GM12878 (cell line): Measurements from ENCODE around the gene CPNE6. TPM values are rescaled to one million over a fixed set of nuclear protein-coding genes. Genes with fewer than 3 reads are reported as not detected.

Experiments
- ATAC-seq: fragments of 200-7000 bp; cut with Tn5 transposase; 3 replicates; pipeline ENCODE4 v1.9.1; 2020; ENCODE audit warnings: mild to moderate bottlenecking, moderate library complexity
- BruUV-seq: library from RNA; stranded (reverse); fragments of 400-500 nt; replicated peaks from 2 replicates; lab custom pipeline; 2021; lab: Mats Ljungman, UMichigan
- CTCF ChIA-PET: fragments of 300-600 bp; sonication (Branson Sonifier 250); formaldehyde crosslinking; extraction: SDS; loops from one replicate; lab custom pipeline; 2021; ENCODE audit warnings: inconsistent platforms; lab: Yijun Ruan, JAX
- POLR2A ChIA-PET: fragments of 350-600 bp; formaldehyde crosslinking; extraction: SDS; loops from one replicate; lab custom pipeline; 2021; ENCODE audit warnings: inconsistent platforms; lab: Charles Lee
- RAD21 ChIA-PET: fragments of 300-600 bp; sonication (Branson Sonifier 250); formaldehyde crosslinking; loops from one replicate; lab custom pipeline; 2023; ENCODE audit warnings: antibody characterized with exemption; ENCODE audit not compliant: unreplicated experiment; lab: Charles Lee
- SMC1A ChIA-PET: fragments of 300-600 bp; sonication (Branson Sonifier 250); formaldehyde crosslinking; loops from one replicate; lab custom pipeline; 2023; ENCODE audit not compliant: unreplicated experiment, uncharacterized antibody; lab: Charles Lee
- DNase-seq: peaks from one replicate; pipeline ENCODE4 v3.0.0-alpha.2; 2011; ENCODE audit warnings: low read depth, low spot score
- FAIRE-seq: peaks from 3 replicates; lab custom pipeline; 2011; peaks lifted over from hg19 to GRCh38; lab: Jason Lieb, UNC
- H2AFZ ChIP-seq: 2 replicates; pipeline ENCODE4 v1.6.0; 2011; ENCODE audit warnings: low read depth, low read length, control low read depth; ENCODE audit not compliant: control insufficient read depth
- H3K27ac ChIP-seq: 2 replicates; pipeline ENCODE4 v1.5.1; 2011; ENCODE audit warnings: control low read depth; ENCODE audit not compliant: control insufficient read depth, insufficient read depth
- H3K27me3 ChIP-seq, 2 experiments: replicated peaks in 1 of 2; 2 replicates each; pipeline versions ENCODE4 v1.6.0 to v1.6.1; 2011; ENCODE audit warnings: low read length in 1 of 2; ENCODE audit not compliant: control insufficient read depth in 2 of 2, insufficient read depth in 2 of 2
- H3K36me3 ChIP-seq, 2 experiments: 2 replicates each; pipeline ENCODE4 v1.5.1; 2011; ENCODE audit warnings: low read length in 1 of 2; ENCODE audit not compliant: control insufficient read depth in 2 of 2, insufficient read depth in 2 of 2
- H3K4me1 ChIP-seq: 2 replicates; pipeline ENCODE4 v1.6.1; 2011; ENCODE audit warnings: mild to moderate bottlenecking, low read length, moderate library complexity, mixed read lengths; ENCODE audit not compliant: control insufficient read depth, insufficient read depth
- H3K4me2 ChIP-seq: 2 replicates; pipeline ENCODE4 v1.6.0; 2011; ENCODE audit warnings: control low read depth; ENCODE audit not compliant: control insufficient read depth, insufficient read depth
- H3K4me3 ChIP-seq: fragments of 200-600 bp; sonication (generic); 2 replicates; pipeline ENCODE4 v1.5.1; 2016
- H3K79me2 ChIP-seq: 2 replicates; pipeline ENCODE4 v1.6.0; 2011; ENCODE audit warnings: low read length; ENCODE audit not compliant: control insufficient read depth, insufficient read depth
- H3K9ac ChIP-seq: 2 replicates; pipeline ENCODE4 v1.8.0; 2011; ENCODE audit warnings: low read length, control low read depth, mixed read lengths; ENCODE audit not compliant: control insufficient read depth, insufficient read depth
- H3K9me3 ChIP-seq: replicated peaks from 3 replicates; pipeline ENCODE4 v1.5.1; 2011; ENCODE audit warnings: mild to moderate bottlenecking, low read length; ENCODE audit not compliant: control insufficient read depth, insufficient read depth
- H4K20me1 ChIP-seq: 2 replicates; pipeline ENCODE4 v1.6.0; 2011; ENCODE audit not compliant: control insufficient read depth, insufficient read depth
- BCL3 ChIP-seq: IDR thresholded peaks from 2 replicates; pipeline ENCODE4 v1.6.1; 2011; ENCODE audit warnings: borderline replicate concordance, low read depth, mild to moderate bottlenecking, moderate library complexity, low read length; ENCODE audit not compliant: insufficient read depth, poor library complexity, severe bottlenecking
- CHD2 ChIP-seq: IDR thresholded peaks from 2 replicates; pipeline ENCODE4 v1.6.1; 2011; ENCODE audit warnings: low read depth, low read length, improper control_type of control experiment, borderline replicate concordance
- FOXK2 ChIP-seq: fragments of 450-650 bp; IDR thresholded peaks from 2 replicates; pipeline ENCODE4 v1.6.1; 2017; ENCODE audit warnings: mild to moderate bottlenecking, moderate library complexity
- HDGF ChIP-seq: fragments of 450-650 bp; IDR thresholded peaks from 2 replicates; pipeline ENCODE4 v1.6.1; 2016; ENCODE audit warnings: antibody characterized with exemption
- IKZF1 ChIP-seq: fragments of 450-650 bp; conservative IDR thresholded peaks from 2 replicates; pipeline ENCODE4 v1.6.1; 2017; ENCODE audit warnings: antibody characterized with exemption, mild to moderate bottlenecking
- IKZF2 ChIP-seq, 2 experiments: fragments of 450-650 bp; IDR thresholded peaks; 2 replicates each; pipeline ENCODE4 v1.6.1; 2017; ENCODE audit warnings: mild to moderate bottlenecking in 2 of 2, moderate library complexity in 2 of 2
- LARP7 ChIP-seq: fragments of 450-650 bp; IDR thresholded peaks from 2 replicates; pipeline ENCODE4 v1.6.1; 2017; ENCODE audit warnings: mild to moderate bottlenecking
- MEF2A ChIP-seq: IDR thresholded peaks from 2 replicates; pipeline ENCODE4 v1.6.1; 2011; ENCODE audit warnings: low read depth, mild to moderate bottlenecking, low read length, moderate library complexity; ENCODE audit not compliant: insufficient read depth
- SP1 ChIP-seq: IDR thresholded peaks from one replicate; pipeline ENCODE4 v1.6.1; 2011; ENCODE audit warnings: low read depth, low read length
- SUZ12 ChIP-seq: fragments of 200-600 bp; sonication (generic); IDR thresholded peaks from one replicate; pipeline ENCODE4 v1.6.1; 2018; ENCODE audit warnings: antibody characterized with exemption, mild to moderate bottlenecking; ENCODE audit not compliant: unreplicated experiment
- TAF1 ChIP-seq: IDR thresholded peaks from 2 replicates; pipeline ENCODE4 v1.6.1; 2011; ENCODE audit warnings: mild to moderate bottlenecking, low read depth, low read length, borderline replicate concordance
- YY1 ChIP-seq: IDR thresholded peaks from 2 replicates; pipeline ENCODE4 v1.6.1; 2011; ENCODE audit warnings: low read depth, mild to moderate bottlenecking, low read length
- ZBED1 ChIP-seq: IDR thresholded peaks from 2 replicates; pipeline ENCODE4 v1.6.1; 2016; ENCODE audit warnings: borderline replicate concordance
- ZNF217 ChIP-seq: fragments of 450-650 bp; IDR thresholded peaks from 2 replicates; pipeline ENCODE4 v1.6.1; 2017; ENCODE audit warnings: antibody characterized with exemption, mild to moderate bottlenecking
- ZNF24 ChIP-seq: fragments of 450-650 bp; IDR thresholded peaks from 2 replicates; pipeline ENCODE4 v1.6.1; 2017; ENCODE audit warnings: antibody characterized with exemption, mild to moderate bottlenecking
- ZNF274 ChIP-seq: IDR thresholded peaks from one replicate; pipeline ENCODE4 v1.8.0; 2011; ENCODE audit not compliant: insufficient read length, insufficient read depth
- ZNF384 ChIP-seq: IDR thresholded peaks from 2 replicates; pipeline ENCODE4 v1.6.1; 2012; ENCODE audit warnings: low read depth, mild to moderate bottlenecking, low read length, improper control_type of control experiment, borderline replicate concordance
- WGBS: methylation state at CpG from one replicate; pipeline ENCODE4 v1.1.6; 2016; ENCODE audit warnings: low lambda C conversion rate; ENCODE audit not compliant: insufficient replicate concordance, insufficient coverage; ENCODE audit errors: missing lambda C conversion rate; 5-methylcytosine and 5-hydroxymethylcytosine counted together
- in situ Hi-C: fragments of 300-500 bp; cut with MboI; formaldehyde crosslinking; loops from 9 replicates; pipeline ENCODE4 v1.14.3; 2018; ENCODE audit warnings: mixed read lengths
- intact Hi-C: fragments of 100-400 bp; cut with micrococcal nuclease; formaldehyde crosslinking; loops from one replicate; pipeline ENCODE4 v1.14.2; 2022; ENCODE audit not compliant: unreplicated experiment
- polyA plus RNA-seq, 11 experiments: library from polyadenylated mRNA; depleted of rRNA in 4 of 11; unstranded in 6 of 11; stranded (reverse) in 5 of 11; fragments of >200 nt; fragmentation: Nextera tagmentation in 4 of 11; fragmentation: Illumina TruSeq in 1 of 11; extraction: Ambion mirVana in 4 of 11; extraction: Trizol in 1 of 11; gene quantifications; 1 replicate in 1 of 11; 2 replicates in 10 of 11; pipeline versions ENCODE4 v1.2.1 to v1.2.3, GENCODE V29; 2011 to 2016; ENCODE audit warnings: inconsistent platforms in 2 of 11, missing spikeins in 2 of 11, low read depth in 1 of 11
- total RNA-seq, 4 experiments: library from RNA; depleted of rRNA in 3 of 4; stranded (reverse); fragments of >200 nt in 3 of 4; fragmentation: Illumina TruSeq in 1 of 4; extraction: Trizol in 1 of 4; gene quantifications; 2 replicates each; pipeline versions ENCODE4 v1.2.1 to v1.2.3, GENCODE V29; 2013 to 2021
- TF ChIP-seq, protein P1 (sequence below): fragments of 450-650 bp; IDR thresholded peaks from 2 replicates; pipeline ENCODE4 v1.6.1; 2016; ENCODE audit warnings: mild to moderate bottlenecking, moderate library complexity, borderline replicate concordance

CPNE6 gene
- total and polyA plus RNA-seq, 10 of the 15 experiments (the other 5 are each of a cell fraction or from before 2014, with no cell fraction given): 0.06 to 0.43 (median 0.18) TPM; not detected in 3

DNA sequence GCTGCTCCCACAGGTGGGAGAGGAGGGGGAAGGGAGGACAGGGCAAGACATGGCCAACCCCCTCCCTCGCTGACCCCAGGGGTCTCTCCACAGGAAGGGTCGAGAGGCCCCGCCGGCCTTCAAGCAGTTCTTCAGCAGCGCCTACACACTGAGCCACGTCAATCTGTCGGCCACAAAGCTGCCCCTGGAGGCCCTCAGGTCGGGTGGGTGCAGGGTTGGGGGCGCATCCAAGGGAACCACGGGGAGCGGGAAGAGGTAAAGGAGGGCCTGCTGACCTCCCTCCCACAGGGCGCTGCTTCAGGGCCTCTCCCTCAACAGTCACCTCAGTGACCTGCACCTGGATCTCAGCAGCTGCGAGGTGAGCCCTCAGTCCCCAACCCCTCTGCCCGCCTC, 13.5 kb upstream of the CPNE6 start (continued):
- TF ChIP-seq IKZF2 (IDR thresholded peaks at IDR 0.05): no peak
- TF ChIP-seq CHD2: no peak
- TF ChIP-seq ZNF217: no peak
- no peak for TF ChIP-seq MEF2A
- TF ChIP-seq FOXK2: no peak
- TF ChIP-seq ZNF384: no peak

DNA sequence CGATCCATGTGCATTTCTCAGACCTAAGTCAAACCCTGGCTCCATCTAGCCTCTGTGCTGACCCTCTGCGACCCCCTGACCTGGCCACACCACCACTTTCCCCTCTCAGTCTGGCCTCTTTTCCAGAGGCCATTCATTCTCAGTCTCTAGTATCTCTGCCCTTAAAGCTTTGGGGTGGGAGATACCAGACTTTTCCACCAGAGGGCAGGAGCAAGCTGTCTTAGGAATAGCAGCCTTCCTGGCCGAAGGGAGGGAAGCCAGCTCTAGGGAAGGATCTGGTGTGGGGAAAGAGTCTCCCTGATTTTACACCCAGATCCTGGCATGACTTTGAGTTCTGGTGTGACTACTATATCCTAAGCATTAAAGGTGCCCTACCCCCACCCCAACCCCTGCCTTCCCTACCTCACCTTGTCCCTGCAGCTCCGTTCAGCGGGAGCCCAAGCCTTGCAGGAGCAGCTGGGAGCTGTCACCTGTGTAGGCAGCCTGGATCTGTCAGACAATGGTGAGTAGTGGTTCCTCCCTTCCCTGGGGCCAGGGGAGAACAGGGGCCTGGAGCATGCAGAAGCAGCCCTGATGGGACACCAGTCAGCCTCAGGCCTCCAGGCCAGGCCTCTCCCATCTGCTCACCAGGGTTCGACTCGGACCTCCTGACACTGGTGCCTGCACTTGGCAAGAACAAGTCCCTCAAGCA, 13.0 kb upstream of the CPNE6 start:
- no peak for DNase-seq
- 66% methylated on average over 7 of the region's 7 CpGs for WGBS
- Histone ChIP-seq H3K9me3 (no peaks in the 10 kb centered on the region), H4K20me1 (no peaks in the 10 kb centered on the region), H3K9ac (no peak overlapping the region), H3K36me3 (no peaks in the 10 kb centered on the region), H2AFZ (no peak overlapping the region), H3K27ac (no peak overlapping the region), H3K4me3 (no peak overlapping the region), H3K27me3 (no peaks in the 10 kb centered on the region; a peak in 1 of 4 replicates), H3K79me2 (no peaks in the 10 kb centered on the region), H3K4me1 (no peaks in the 10 kb centered on the region), H3K4me2 (no peak overlapping the region)
- in situ Hi-C loops (loop anchor here (5.0 kb wide), 1 partner anchor 34 kb away; the partner anchor contains the start of gene PCK2), intact Hi-C loops (loop anchor here (1.0 kb wide), 3 partner anchors 32 to 103 kb away; partner anchors contain the start of gene IRF9)
- SMC1A ChIA-PET: interaction anchor here (0.8 to 4.3 kb wide), 21 partner anchors 12 to 470 kb away, joined by 3 to 122 read pairs (median 4); partner anchors contain the start of genes DCAF11, IRF9 and NRL
- no TSS peak for BruUV-seq
- peak; percentile 86 for ATAC-seq
- CTCF ChIA-PET: interaction anchor here (0.5 to 6.3 kb wide), 26 partner anchors 8 to 275 kb away, joined by 3 to 197 read pairs (median 5); partner anchors contain the start of genes DCAF11, EMC9, IRF9 and NRL
- POLR2A ChIA-PET: interaction anchor here (0.5 to 2.6 kb wide), 13 partner anchors 22 to 239 kb away, joined by 3 to 18 read pairs (median 5); partner anchors contain the start of genes DCAF11, EMC9, IRF9 and NRL
- FAIRE-seq: peak; percentile 93
- RAD21 ChIA-PET: interaction anchor here (1.0 to 7.2 kb wide), 16 partner anchors 15 to 275 kb away, joined by 3 to 140 read pairs (median 8); partner anchors contain the start of genes CIDEB, DCAF11, IPO4 and IRF9
- no peak for TF ChIP-seq ZNF274
- TF ChIP-seq SUZ12: no peak
- no peak for TF ChIP-seq TAF1
- TF ChIP-seq HDGF: no peak
- TF ChIP-seq BCL3: no peak
- peak; percentile 38; the same call in 1 of the 2 replicates for TF ChIP-seq IKZF1
- no peak for TF ChIP-seq ZBED1
- TF ChIP-seq YY1: peak; percentile 55; the same call in 1 of the 2 replicates
- TF ChIP-seq ZNF24: no peak
- TF ChIP-seq, protein P1, sequence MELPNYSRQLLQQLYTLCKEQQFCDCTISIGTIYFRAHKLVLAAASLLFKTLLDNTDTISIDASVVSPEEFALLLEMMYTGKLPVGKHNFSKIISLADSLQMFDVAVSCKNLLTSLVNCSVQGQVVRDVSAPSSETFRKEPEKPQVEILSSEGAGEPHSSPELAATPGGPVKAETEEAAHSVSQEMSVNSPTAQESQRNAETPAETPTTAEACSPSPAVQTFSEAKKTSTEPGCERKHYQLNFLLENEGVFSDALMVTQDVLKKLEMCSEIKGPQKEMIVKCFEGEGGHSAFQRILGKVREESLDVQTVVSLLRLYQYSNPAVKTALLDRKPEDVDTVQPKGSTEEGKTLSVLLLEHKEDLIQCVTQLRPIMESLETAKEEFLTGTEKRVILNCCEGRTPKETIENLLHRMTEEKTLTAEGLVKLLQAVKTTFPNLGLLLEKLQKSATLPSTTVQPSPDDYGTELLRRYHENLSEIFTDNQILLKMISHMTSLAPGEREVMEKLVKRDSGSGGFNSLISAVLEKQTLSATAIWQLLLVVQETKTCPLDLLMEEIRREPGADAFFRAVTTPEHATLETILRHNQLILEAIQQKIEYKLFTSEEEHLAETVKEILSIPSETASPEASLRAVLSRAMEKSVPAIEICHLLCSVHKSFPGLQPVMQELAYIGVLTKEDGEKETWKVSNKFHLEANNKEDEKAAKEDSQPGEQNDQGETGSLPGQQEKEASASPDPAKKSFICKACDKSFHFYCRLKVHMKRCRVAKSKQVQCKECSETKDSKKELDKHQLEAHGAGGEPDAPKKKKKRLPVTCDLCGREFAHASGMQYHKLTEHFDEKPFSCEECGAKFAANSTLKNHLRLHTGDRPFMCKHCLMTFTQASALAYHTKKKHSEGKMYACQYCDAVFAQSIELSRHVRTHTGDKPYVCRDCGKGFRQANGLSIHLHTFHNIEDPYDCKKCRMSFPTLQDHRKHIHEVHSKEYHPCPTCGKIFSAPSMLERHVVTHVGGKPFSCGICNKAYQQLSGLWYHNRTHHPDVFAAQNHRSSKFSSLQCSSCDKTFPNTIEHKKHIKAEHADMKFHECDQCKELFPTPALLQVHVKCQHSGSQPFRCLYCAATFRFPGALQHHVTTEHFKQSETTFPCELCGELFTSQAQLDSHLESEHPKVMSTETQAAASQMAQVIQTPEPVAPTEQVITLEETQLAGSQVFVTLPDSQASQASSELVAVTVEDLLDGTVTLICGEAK: no peak
- TF ChIP-seq LARP7: 0 out of 2 replicates have a peak, but pooled peaks have one; percentile 34
- no peak for TF ChIP-seq SP1
